Muscle layer of duodenum (tissue), 2 donors: ENCODE results near the gene ELF4.

ENCODE experiments used
- H3K27ac ChIP-seq: one replicate; pipeline ENCODE4 v1.7.0; 2013; ENCODE audit warnings: mild to moderate bottlenecking, low read length
- H3K27me3 ChIP-seq: one replicate; pipeline ENCODE4 v1.7.0; 2013; ENCODE audit warnings: low read depth, mild to moderate bottlenecking, control low read depth, low read length
- H3K36me3 ChIP-seq, 2 donors: one replicate each; pipeline ENCODE4 v1.7.0; 2013; ENCODE audit warnings: low read length in 2 of 2, control low read depth in 1 of 2, mild to moderate bottlenecking in 1 of 2; ENCODE audit not compliant: insufficient read depth in 2 of 2, control insufficient read depth in 1 of 2
- H3K4me1 ChIP-seq, 2 donors: one replicate each; pipeline ENCODE4 v1.7.0; 2013; ENCODE audit warnings: low read length in 2 of 2, mild to moderate bottlenecking in 2 of 2, control low read depth in 1 of 2, moderate library complexity in 1 of 2; ENCODE audit not compliant: insufficient read depth in 2 of 2, control insufficient read depth in 1 of 2
- H3K4me3 ChIP-seq, 2 donors: one replicate each; pipeline ENCODE4 v1.7.0; 2013; ENCODE audit warnings: low read length in 2 of 2, low read depth in 1 of 2, mild to moderate bottlenecking in 1 of 2
- H3K9me3 ChIP-seq, 2 donors: one replicate each; pipeline ENCODE4 v1.7.0; 2013; ENCODE audit warnings: low read length in 2 of 2, control low read depth in 1 of 2, mild to moderate bottlenecking in 1 of 2; ENCODE audit not compliant: control insufficient read depth in 1 of 2
- donor health status: healthy.

ELF4 gene

DNA sequence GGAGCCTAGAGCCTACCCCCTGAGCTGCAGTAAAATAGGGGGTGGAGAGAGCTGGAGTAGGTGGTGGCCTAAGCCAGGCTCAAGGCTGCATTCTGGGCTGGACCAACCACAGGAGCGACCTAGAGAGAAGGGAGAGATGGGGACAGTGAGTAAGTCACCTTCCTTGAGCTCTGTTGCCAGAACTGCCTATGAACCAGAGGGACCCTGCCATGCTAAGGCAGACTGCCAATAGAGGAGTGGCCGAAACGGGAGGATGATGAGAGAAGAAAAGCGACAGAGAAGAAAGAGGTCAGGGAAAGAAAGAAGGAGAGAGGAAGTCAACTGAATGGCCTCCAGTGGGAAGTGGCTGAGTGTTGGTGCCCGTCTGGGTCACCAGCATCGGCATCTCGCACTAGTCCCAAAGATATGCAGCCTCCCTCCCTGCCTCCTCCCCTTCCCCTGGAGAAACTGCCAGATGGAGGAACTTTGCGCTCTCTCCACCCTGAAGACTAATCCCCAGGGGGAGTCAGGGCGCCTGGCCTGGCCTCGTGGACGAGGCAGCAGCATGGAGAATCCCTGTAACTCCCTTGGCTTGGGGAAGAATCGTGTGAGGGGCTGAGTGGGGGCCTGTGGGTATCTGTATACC, 28.8 kb downstream of the ELF4 start:
- peaks cover 0 to 9% of the 10 kb centered on the region in 2 donors for H3K4me1 ChIP-seq
- no peaks in the 10 kb centered on the region for H3K36me3 ChIP-seq
- no peak overlapping the region for H3K4me3 ChIP-seq
- H3K9me3 ChIP-seq = no peaks in the 10 kb centered on the region
- H3K27me3 ChIP-seq = no peaks in the 10 kb centered on the region
- H3K27ac ChIP-seq = peak overlapping the region; percentile 5

DNA sequence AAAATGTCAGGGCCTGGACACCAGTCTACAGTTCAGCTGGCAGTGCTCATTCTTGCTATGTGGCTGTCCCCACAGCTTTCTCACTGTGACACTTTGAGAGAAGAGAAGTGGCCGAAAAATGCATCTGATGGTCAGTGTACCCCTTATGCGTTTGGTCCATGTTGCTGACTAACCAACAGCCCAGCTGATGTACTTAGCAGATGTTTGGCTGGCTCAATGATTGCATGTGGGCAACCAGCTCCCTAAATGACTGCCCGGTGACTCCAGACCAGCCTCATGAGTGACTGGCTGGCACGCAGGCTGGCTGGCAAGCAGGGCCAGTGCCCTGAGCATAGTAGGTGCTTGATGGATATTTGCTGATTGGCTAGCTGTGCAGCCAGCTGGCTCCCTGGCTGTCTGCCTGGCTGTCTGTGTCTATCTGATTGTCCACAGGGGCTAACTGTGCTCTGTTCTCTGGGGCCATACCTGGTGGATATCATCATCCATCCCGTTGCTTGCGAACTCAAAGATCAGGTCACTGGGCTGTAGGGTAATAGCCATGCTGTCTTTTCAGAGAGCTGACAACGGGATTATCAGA, 29.4 kb downstream of the ELF4 start:
- H3K27ac ChIP-seq = no peak overlapping the region
- no peaks in the 10 kb centered on the region for H3K27me3 ChIP-seq
- H3K36me3 ChIP-seq = no peaks in the 10 kb centered on the region
- H3K4me1 ChIP-seq = peaks cover 0 to 9% of the 10 kb centered on the region in 2 donors
- H3K4me3 ChIP-seq = no peak overlapping the region
- no peaks in the 10 kb centered on the region for H3K9me3 ChIP-seq

DNA sequence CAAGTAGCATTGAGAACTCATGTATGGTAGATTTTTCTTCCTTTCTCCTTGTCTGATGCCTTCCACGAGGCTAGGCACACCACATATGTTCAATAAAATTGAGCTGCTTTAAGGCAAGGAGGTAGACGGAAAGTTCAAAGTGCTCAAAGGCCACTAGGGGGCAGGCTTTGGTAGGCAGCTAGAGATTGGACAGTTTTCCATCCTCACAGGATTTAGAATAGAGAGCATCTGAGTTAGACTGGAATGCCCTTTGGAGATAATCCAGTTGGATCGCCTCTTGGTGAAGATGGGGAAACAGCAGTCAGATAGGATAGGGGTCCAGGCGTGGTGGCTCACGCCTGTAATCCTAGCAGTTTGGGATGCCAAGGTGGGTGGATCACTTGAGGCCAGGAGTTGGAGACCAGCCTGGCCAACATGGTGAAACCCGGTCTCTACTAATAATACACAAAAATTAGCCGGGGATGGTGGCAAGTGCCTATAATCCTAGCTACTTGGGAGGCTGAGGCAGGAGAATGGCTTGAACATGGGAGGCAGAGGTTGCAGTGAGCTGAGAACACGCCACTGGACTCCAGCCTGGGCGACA, 30.4 kb downstream of the ELF4 start:
- no peak overlapping the region for H3K27ac ChIP-seq

DNA sequence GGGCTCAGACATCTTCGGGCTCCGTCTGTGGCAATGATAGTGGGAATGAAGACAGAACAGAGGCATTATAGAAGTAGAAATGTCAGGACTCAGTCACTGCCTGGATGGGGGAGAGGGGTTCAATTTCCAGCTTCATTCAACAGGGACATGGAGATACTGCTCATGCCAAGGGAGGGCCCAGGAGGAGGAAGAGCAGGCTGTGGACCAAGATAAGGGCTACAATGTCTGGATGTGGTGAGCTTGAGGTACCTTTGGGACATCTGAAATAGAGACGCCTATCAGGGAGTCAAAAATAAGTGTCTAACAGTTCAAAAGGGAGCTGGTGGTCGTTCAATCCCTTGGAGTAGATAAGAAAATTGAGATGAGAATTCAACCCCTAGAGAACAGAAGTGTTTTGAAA, 34.5 kb downstream of the ELF4 start:
- Histone ChIP-seq H3K4me3 (no peak overlapping the region), H3K9me3 (no peaks in the 10 kb centered on the region), H3K36me3 (peaks cover 5 to 13% of the 10 kb centered on the region in 2 donors), H3K27ac (no peak overlapping the region), H3K4me1 (no peaks in the 10 kb centered on the region), H3K27me3 (no peaks in the 10 kb centered on the region)

More for the DNA sequence above, 30.4 kb downstream of the ELF4 start:
- Histone ChIP-seq H3K9me3 (no peaks in the 10 kb centered on the region), H3K36me3 (no peaks in the 10 kb centered on the region), H3K4me1 (peaks cover 0 to 9% of the 10 kb centered on the region in 2 donors), H3K4me3 (no peak overlapping the region), H3K27me3 (no peaks in the 10 kb centered on the region)

DNA sequence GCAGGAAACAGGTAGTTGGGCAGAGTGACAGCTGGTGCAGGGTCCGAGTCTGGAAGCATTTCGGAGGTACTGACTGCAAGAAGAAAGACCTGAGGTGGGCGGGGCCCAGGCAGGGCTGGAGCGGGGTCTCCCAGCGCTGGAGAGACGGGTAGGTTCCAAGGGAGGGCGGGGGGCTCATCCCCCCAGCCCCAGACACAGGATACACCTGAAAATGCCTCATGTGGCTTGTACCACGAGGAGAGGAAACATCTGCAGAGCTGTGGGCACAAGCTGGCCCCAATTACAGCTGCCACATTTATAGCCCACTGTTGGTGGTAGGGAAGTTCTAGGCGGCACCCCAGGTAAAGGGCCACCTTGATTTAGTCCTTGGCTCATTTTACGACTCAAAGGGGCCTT, 38.0 kb downstream of the ELF4 start:
- Histone ChIP-seq H3K9me3 (no peaks in the 10 kb centered on the region), H3K27me3 (no peaks in the 10 kb centered on the region), H3K27ac (no peak overlapping the region), H3K36me3 (peaks cover 5 to 26% of the 10 kb centered on the region in 2 donors), H3K4me1 (no peaks in the 10 kb centered on the region), H3K4me3 (no peak overlapping the region)

DNA sequence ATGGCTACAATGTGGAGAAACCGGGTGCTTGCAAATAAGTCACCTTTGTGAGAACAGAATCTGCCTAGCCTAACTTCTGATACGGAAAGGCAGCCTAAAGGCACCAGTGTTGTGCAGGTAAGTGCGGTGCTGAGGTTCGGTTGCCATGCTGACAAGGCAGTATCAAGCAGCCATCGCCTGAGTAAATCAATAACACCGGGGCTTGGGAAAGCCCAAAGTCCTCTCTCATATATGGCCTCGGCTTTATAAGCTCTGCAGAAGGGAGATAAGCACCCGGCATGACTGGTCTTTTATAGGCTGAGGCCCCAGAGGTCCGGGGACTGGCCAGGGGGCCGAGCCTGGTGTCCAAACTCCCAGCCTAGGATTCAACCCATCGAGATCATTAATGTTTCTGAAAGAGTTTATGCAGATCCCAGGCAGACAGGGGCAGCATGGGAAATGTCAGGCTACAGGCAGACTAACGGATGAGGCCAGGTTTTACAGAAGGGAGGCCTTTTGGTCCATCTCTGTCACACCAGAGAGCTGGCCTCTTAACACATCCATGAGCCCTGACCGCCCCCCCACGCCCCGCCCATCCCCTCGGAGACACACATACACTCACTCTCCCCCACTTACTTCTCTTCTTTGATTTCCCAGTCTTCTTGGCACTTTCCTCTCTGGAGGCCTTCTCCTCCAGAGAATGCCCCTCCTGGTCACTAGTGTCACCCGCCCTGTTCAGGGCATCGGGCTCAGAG, 38.5 kb downstream of the ELF4 start:
- peaks cover 5 to 27% of the 10 kb centered on the region in 2 donors for H3K36me3 ChIP-seq
- no peak overlapping the region for H3K4me3 ChIP-seq
- H3K27me3 ChIP-seq = no peaks in the 10 kb centered on the region
- no peak overlapping the region for H3K27ac ChIP-seq
- H3K4me1 ChIP-seq = no peaks in the 10 kb centered on the region
- H3K9me3 ChIP-seq = no peaks in the 10 kb centered on the region

DNA sequence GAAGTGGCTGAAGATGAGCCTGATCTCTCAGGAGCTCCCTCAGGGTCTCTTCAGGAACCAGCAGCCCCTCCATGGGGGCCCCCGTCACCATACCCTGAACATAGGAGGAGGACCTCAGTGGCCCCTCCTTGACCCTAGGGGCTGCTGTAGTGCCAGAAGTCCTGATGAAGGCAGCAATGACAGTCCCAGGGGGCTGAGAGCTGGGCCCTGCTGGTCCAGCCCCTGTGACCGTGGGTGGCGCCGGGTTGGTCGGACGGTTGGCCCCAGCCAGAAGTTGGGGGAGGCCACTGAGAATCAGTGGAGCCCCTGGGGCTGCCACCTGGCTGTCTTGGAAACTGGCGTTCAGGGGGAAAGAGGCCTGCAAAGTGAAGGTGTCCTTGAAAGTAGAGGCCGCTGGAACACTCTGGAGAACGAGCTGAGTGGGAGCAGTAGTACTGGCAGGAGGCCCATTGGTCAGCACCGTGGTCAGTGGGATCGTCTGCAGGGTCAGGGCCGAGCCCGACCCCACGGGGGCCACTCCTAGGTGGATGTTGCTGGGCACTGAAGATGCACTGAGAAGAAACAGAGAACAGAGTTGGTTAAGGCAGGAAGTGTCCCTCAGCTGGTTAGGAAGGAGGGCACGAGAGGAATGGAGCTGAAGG, 43.2 kb downstream of the ELF4 start:
- no peaks in the 10 kb centered on the region for H3K4me1 ChIP-seq
- peaks cover 5 to 27% of the 10 kb centered on the region in 2 donors for H3K36me3 ChIP-seq

DNA sequence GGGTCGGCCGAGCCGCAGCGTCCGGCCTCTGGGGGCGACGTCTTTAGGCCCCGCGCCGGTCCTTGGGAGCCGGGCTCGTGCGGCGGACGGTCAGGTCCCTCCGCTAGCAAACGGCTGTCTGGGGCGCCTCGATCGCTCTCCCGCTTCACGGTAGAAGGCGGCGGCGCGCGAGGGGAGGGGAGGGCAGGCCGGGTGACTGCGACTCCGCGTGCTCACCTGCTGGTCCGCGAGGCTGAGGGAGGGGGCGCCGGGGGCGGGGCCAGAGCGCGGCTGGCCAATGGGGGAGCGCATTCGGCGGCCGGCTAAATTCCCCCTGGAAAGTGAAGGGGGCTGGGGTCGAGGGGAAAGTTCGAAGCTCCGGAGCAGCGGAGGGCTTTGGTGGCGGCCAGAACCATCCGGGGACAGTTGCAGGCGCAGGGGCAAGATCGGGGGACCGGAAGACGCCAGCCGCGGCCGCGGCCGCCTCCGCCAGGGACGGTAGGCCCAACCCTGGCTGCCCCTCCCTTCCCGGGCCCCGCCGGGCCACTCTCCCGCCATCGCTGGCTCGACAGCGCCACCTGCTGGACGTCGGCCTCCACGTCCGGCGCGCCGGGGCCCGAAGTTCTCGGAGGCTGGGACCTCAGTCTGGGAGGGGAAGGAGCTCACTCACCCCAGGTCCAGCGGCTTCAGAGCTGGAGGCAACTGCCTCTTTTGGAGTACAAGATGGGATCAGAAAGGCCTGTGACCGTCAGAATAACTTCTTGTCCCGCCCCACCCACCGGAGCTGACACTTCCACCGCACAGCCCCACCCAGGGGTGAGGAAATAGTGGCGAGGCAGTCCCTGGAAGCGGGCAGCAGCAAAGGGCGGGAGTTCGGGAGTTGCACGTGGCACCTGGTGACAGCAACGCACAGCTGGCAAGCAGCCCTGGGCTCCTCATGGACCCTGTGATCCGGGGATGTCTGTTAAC, 49.9 kb downstream of the ELF4 start:
- Histone ChIP-seq H3K4me3 (peak overlapping the region; percentile 26 to 50), H3K27me3 (no peaks in the 10 kb centered on the region), H3K36me3 (no peaks in the 10 kb centered on the region), H3K9me3 (no peaks in the 10 kb centered on the region), H3K27ac (no peak overlapping the region), H3K4me1 (peaks cover 0 to 8% of the 10 kb centered on the region in 2 donors)

More for the DNA sequence above, 43.2 kb downstream of the ELF4 start:
- no peak overlapping the region for H3K27ac ChIP-seq
- no peaks in the 10 kb centered on the region for H3K27me3 ChIP-seq
- H3K4me3 ChIP-seq = no peak overlapping the region
- no peaks in the 10 kb centered on the region for H3K9me3 ChIP-seq

DNA sequence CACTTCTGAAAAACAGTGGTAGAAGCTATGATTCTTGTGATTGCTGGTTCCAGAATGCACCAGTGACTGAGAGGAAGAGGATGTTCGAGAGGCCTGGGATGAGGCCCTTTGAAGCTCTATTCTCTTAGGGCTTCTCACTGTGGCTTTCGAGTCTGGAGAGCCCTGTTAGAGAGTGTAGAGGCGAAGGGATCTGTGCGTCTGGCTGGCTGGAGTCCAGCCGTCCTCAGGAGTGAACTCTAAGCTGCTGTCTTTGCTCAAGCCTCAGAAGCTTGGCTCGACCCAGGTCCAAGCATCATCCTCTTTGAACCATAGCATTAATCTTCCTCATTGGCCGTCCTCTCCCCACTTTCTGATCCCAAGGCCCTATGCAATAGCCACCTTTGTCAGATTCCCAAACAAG, 51.6 kb downstream of the ELF4 start:
- no peaks in the 10 kb centered on the region for H3K27me3 ChIP-seq
- no peaks in the 10 kb centered on the region for H3K36me3 ChIP-seq
- no peaks in the 10 kb centered on the region for H3K9me3 ChIP-seq
- H3K27ac ChIP-seq = no peak overlapping the region
- peaks cover 0 to 19% of the 10 kb centered on the region in 2 donors for H3K4me1 ChIP-seq
- no peak overlapping the region for H3K4me3 ChIP-seq

DNA sequence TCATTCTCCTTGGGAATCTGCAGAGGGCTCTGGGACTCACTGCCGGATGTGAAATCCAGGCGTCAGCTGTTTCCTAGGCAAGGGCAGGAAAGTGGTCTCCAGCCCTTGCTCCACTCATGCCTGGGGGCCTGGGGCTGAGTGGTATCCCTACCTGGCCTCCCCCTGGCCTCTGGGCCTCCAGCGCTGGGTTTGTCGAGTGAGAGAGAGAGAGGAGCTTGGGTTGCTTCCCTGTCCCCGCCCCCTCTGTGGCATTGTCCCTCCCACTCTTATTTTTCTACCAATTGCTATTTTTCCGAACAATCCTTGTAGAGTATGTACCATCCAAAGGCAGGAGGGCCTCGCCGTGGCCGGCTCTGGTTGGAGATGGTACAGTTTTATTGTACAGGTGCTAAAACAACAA, 53.1 kb downstream of the ELF4 start:
- Histone ChIP-seq H3K27me3 (no peaks in the 10 kb centered on the region), H3K36me3 (peaks cover 5 to 8% of the 10 kb centered on the region in 2 donors), H3K4me3 (no peak overlapping the region), H3K4me1 (peaks cover 0 to 19% of the 10 kb centered on the region in 2 donors), H3K9me3 (no peaks in the 10 kb centered on the region), H3K27ac (no peak overlapping the region)
